ENCODE measurements around the gene MYNN.

MYNN gene

DNA sequence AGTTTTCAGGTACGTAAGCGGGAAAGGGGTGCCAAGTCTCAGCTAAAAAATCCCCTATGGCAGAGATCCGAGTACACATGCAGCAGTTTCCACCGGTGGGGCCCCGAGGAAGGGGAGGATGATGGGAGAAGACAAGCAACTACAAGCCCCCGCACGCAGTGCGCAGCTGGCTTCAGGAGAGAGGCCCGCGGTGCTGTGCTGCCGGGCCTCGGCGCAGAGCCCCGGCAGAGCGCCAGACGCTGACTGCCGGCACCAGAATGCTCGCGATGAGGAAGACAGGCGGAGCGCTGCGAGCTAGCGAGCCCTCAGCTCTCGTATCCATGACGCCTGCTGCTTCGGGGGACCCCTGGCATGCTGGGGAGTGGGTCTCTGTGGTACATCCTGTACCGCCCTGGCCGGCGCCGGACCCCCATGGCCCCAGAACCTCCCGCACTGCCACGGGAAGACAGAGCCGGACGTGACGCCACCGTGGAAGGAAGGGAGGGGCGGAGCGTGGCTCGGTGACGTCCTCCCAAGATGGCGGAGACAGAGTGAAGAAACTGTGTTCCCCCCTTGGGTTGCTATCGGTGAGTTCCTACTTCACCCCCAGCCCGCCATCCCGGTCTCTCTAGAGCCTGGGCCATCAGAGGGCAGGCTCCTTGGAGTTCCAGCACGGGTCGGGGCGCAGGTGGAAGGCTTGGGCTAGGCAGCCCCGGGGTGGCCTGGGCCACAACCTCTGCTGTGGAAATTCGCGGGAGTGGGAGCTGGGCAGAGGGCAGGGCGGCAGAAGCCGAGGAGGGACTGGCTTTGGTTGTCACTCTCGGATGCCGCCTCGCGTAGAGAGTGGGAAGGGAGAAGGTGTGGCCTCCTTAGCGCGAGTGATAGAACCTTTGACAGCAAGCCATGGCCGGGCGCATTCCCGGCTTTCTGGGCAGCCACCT is at the start of gene MYNN (continued):
- TF ChIP-seq, protein P1, sequence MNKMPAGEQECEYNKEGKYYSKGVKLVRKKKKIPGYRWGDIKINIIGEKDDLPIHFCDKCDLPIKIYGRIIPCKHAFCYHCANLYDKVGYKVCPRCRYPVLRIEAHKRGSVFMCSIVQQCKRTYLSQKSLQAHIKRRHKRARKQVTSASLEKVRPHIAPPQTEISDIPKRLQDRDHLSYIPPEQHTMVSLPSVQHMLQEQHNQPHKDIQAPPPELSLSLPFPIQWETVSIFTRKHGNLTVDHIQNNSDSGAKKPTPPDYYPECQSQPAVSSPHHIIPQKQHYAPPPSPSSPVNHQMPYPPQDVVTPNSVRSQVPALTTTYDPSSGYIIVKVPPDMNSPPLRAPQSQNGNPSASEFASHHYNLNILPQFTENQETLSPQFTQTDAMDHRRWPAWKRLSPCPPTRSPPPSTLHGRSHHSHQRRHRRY (tag by site-specific recombination; IDR thresholded peaks at IDR 0.05) = no peak
- no peak for TF ChIP-seq ZNF221 (tag by site-specific recombination; IDR thresholded peaks at IDR 0.05; ENCODE audit: borderline replicate concordance)
- TF ChIP-seq GFI1B (tag by site-specific recombination; IDR thresholded peaks at IDR 0.05) = no peak
- 0 out of 2 replicates have a peak, but pooled peaks have one; percentile 32 for TF ChIP-seq ZNF324 (tag by site-specific recombination; IDR thresholded peaks at IDR 0.05)
- TF ChIP-seq ZFP69B (tag by site-specific recombination; IDR thresholded peaks at IDR 0.05) = peak; percentile 57
- TF ChIP-seq, protein P2, sequence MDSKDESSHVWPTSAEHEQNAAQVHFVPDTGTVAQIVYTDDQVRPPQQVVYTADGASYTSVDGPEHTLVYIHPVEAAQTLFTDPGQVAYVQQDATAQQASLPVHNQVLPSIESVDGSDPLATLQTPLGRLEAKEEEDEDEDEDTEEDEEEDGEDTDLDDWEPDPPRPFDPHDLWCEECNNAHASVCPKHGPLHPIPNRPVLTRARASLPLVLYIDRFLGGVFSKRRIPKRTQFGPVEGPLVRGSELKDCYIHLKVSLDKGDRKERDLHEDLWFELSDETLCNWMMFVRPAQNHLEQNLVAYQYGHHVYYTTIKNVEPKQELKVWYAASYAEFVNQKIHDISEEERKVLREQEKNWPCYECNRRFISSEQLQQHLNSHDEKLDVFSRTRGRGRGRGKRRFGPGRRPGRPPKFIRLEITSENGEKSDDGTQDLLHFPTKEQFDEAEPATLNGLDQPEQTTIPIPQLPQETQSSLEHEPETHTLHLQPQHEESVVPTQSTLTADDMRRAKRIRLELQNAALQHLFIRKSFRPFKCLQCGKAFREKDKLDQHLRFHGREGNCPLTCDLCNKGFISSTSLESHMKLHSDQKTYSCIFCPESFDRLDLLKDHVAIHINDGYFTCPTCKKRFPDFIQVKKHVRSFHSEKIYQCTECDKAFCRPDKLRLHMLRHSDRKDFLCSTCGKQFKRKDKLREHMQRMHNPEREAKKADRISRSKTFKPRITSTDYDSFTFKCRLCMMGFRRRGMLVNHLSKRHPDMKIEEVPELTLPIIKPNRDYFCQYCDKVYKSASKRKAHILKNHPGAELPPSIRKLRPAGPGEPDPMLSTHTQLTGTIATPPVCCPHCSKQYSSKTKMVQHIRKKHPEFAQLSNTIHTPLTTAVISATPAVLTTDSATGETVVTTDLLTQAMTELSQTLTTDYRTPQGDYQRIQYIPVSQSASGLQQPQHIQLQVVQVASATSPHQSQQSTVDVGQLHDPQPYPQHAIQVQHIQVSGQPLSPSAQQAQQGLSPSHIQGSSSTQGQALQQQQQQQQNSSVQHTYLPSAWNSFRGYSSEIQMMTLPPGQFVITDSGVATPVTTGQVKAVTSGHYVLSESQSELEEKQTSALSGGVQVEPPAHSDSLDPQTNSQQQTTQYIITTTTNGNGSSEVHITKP (tag by site-specific recombination; IDR thresholded peaks at IDR 0.05) = peak; percentile 48; the same call in 1 of the 2 replicates
- TF ChIP-seq ZNF423 (tag by site-specific recombination; IDR thresholded peaks at IDR 0.05) = no peak
- TF ChIP-seq, protein P3, sequence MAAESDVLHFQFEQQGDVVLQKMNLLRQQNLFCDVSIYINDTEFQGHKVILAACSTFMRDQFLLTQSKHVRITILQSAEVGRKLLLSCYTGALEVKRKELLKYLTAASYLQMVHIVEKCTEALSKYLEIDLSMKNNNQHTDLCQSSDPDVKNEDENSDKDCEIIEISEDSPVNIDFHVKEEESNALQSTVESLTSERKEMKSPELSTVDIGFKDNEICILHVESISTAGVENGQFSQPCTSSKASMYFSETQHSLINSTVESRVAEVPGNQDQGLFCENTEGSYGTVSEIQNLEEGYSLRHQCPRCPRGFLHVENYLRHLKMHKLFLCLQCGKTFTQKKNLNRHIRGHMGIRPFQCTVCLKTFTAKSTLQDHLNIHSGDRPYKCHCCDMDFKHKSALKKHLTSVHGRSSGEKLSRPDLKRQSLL (tag by site-specific recombination; IDR thresholded peaks at IDR 0.05) = no peak; the same call in 1 of the 2 replicates
- no peak for TF ChIP-seq ZNF416 (tag by site-specific recombination; IDR thresholded peaks at IDR 0.05)
- TF ChIP-seq ZNF791 (tag by site-specific recombination; IDR thresholded peaks at IDR 0.05) = no peak
- TF ChIP-seq, protein P4, sequence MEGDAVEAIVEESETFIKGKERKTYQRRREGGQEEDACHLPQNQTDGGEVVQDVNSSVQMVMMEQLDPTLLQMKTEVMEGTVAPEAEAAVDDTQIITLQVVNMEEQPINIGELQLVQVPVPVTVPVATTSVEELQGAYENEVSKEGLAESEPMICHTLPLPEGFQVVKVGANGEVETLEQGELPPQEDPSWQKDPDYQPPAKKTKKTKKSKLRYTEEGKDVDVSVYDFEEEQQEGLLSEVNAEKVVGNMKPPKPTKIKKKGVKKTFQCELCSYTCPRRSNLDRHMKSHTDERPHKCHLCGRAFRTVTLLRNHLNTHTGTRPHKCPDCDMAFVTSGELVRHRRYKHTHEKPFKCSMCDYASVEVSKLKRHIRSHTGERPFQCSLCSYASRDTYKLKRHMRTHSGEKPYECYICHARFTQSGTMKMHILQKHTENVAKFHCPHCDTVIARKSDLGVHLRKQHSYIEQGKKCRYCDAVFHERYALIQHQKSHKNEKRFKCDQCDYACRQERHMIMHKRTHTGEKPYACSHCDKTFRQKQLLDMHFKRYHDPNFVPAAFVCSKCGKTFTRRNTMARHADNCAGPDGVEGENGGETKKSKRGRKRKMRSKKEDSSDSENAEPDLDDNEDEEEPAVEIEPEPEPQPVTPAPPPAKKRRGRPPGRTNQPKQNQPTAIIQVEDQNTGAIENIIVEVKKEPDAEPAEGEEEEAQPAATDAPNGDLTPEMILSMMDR (tag by site-specific recombination; IDR thresholded peaks at IDR 0.05) = no peak; the same call in 1 of the 2 replicates
- TF ChIP-seq ZNF391 (tag by site-specific recombination; IDR thresholded peaks at IDR 0.05; ENCODE audit: borderline replicate concordance, low read depth) = no peak
- TF ChIP-seq ZNF501 (tag by site-specific recombination; IDR thresholded peaks at IDR 0.05) = peak; percentile 78
- TF ChIP-seq ZNF610 (tag by site-specific recombination; IDR thresholded peaks at IDR 0.05; ENCODE audit: borderline replicate concordance) = peak; percentile 47; the same call in 1 of the 2 replicates
- TF ChIP-seq REPIN1 (tag by site-specific recombination; IDR thresholded peaks at IDR 0.05; ENCODE audit: low read depth) = 0 out of 2 replicates have a peak, but pooled peaks have one; percentile 9
- no peak for TF ChIP-seq ZNF112 (tag by site-specific recombination; IDR thresholded peaks at IDR 0.05)
- TF ChIP-seq, protein P5, sequence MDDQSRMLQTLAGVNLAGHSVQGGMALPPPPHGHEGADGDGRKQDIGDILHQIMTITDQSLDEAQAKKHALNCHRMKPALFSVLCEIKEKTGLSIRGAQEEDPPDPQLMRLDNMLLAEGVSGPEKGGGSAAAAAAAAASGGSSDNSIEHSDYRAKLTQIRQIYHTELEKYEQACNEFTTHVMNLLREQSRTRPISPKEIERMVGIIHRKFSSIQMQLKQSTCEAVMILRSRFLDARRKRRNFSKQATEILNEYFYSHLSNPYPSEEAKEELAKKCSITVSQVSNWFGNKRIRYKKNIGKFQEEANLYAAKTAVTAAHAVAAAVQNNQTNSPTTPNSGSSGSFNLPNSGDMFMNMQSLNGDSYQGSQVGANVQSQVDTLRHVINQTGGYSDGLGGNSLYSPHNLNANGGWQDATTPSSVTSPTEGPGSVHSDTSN (CRISPR knock-in tag; IDR thresholded peaks at IDR 0.05) = peak; percentile 72; the same call in 1 of the 2 replicates
- peak; percentile 51 for TF ChIP-seq ZNF341 (tag by site-specific recombination; IDR thresholded peaks at IDR 0.05; ENCODE audit: low read depth)
- TF ChIP-seq ZFP41 (tag by site-specific recombination; IDR thresholded peaks at IDR 0.05; ENCODE audit: borderline replicate concordance) = no peak
- no peak for TF ChIP-seq SALL2 (tag by site-specific recombination; IDR thresholded peaks at IDR 0.05; ENCODE audit: borderline replicate concordance)
- TF ChIP-seq ZNF571 (tag by site-specific recombination; IDR thresholded peaks at IDR 0.05) = no peak
- no peak for TF ChIP-seq OVOL3 (tag by site-specific recombination; IDR thresholded peaks at IDR 0.05)
- TF ChIP-seq, protein P6, sequence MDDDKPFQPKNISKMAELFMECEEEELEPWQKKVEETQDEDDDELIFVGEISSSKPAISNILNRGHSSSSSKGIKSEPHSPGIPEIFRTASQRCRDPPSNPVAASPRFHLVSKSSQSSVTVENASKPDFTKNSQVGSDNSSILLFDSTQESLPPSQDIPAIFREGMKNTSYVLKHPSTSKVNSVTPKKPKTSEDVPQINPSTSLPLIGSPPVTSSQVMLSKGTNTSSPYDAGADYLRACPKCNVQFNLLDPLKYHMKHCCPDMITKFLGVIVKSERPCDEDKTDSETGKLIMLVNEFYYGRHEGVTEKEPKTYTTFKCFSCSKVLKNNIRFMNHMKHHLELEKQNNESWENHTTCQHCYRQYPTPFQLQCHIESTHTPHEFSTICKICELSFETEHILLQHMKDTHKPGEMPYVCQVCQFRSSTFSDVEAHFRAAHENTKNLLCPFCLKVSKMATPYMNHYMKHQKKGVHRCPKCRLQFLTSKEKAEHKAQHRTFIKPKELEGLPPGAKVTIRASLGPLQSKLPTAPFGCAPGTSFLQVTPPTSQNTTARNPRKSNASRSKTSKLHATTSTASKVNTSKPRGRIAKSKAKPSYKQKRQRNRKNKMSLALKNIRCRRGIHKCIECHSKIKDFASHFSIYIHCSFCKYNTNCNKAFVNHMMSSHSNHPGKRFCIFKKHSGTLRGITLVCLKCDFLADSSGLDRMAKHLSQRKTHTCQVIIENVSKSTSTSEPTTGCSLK (tag by site-specific recombination; IDR thresholded peaks at IDR 0.05) = no peak
- TF ChIP-seq ZNF248 (tag by site-specific recombination; IDR thresholded peaks at IDR 0.05) = no peak
- no peak for TF ChIP-seq ZNF777 (tag by site-specific recombination; IDR thresholded peaks at IDR 0.05; ENCODE audit: borderline replicate concordance)
- TF ChIP-seq, protein P7, sequence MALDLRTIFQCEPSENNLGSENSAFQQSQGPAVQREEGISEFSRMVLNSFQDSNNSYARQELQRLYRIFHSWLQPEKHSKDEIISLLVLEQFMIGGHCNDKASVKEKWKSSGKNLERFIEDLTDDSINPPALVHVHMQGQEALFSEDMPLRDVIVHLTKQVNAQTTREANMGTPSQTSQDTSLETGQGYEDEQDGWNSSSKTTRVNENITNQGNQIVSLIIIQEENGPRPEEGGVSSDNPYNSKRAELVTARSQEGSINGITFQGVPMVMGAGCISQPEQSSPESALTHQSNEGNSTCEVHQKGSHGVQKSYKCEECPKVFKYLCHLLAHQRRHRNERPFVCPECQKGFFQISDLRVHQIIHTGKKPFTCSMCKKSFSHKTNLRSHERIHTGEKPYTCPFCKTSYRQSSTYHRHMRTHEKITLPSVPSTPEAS (tag by site-specific recombination; IDR thresholded peaks at IDR 0.05) = peak; percentile 33; the same call in 1 of the 2 replicates
